ENCODE measurements around the gene MINDY4.

DNA sequence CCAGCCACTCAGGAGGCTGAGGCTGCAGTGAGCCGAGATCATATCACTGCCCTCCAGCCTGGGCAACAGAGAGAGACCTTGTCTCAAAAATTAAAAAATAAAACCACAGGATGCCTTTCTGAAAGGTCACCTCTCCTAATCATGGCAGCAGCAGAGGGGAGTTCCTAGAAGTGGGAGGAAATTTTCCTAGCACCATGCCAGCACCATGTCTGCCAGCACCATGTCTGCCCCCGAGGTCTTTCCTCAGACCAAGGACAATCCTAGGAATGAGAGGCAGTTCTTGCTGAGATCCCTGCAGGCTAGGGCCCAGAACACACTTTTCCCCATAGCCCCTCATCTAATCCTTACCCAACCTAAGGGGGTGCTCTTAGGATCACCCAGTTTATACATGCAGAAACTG is 41.6 kb upstream of the MINDY4 start:
- no peak for TF ChIP-seq POLR2A (IDR thresholded peaks at IDR 0.05)
- TF ChIP-seq, protein P1, sequence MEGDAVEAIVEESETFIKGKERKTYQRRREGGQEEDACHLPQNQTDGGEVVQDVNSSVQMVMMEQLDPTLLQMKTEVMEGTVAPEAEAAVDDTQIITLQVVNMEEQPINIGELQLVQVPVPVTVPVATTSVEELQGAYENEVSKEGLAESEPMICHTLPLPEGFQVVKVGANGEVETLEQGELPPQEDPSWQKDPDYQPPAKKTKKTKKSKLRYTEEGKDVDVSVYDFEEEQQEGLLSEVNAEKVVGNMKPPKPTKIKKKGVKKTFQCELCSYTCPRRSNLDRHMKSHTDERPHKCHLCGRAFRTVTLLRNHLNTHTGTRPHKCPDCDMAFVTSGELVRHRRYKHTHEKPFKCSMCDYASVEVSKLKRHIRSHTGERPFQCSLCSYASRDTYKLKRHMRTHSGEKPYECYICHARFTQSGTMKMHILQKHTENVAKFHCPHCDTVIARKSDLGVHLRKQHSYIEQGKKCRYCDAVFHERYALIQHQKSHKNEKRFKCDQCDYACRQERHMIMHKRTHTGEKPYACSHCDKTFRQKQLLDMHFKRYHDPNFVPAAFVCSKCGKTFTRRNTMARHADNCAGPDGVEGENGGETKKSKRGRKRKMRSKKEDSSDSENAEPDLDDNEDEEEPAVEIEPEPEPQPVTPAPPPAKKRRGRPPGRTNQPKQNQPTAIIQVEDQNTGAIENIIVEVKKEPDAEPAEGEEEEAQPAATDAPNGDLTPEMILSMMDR (IDR thresholded peaks at IDR 0.05), result no peak
- no peak for TF ChIP-seq POLR2AphosphoS5 (IDR thresholded peaks at IDR 0.05)
